HG03196 (cell line): ENCODE results near the gene METAP1.
"Not testable (repeated sequence)": the region's sequence is repeated elsewhere in the genome, so short reads cannot be mapped to it uniquely, and the experiment has no call there.

Experiments
- ATAC-seq: cut with Tn5 transposase; IDR thresholded peaks from one replicate; pipeline ENCODE4 v1.9.1; 2021; ENCODE audit not compliant: unreplicated experiment

The METAP1 gene

DNA sequence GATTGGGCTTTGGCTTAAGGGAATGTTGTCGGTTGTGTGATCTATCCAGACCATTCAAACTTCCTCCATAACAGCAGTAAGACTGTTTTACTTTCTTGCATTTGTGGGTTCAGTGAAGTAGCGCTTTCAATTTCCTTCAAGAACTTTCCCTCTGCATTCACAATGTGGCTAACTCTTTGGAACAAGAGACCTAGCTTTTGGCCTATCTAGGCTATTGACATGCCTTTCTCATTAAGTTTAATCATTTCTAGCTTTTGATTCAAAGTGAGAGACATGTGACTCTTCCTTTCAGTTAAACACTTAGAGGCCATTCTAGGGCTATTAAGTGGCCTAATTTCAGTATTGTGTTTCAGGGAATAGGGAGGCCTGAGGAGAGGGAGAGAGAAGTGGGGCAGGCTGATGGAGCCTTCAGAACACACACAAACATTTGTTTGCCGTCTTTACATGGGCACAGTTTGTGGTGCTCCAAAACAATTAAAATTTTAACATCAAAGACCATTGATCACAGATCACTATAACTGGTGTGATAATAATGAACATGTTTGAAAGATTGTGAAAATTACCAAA lies 59.0 kb downstream of the METAP1 start:
- ATAC-seq: peak; percentile 45

DNA sequence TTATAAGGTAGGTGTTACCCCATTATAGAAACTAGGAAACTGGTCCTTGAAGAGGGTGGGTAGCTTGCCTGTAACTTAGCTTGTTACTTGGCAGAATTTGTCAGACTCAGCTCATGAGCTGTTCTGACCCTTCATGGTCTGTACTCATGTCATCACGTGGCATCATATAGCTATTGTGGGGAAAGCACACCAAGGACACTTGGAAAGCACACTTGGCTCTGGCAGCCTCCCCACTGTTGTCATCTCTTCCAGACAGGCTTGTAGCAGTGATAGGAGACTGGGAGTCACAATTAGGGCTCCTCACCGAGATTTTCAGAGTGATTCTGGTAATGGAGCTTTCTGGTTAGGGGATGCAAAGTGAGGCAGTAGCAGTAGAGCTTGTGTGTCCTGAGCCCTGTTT lies 62.7 kb downstream of the METAP1 start:
- ATAC-seq: no peak

DNA sequence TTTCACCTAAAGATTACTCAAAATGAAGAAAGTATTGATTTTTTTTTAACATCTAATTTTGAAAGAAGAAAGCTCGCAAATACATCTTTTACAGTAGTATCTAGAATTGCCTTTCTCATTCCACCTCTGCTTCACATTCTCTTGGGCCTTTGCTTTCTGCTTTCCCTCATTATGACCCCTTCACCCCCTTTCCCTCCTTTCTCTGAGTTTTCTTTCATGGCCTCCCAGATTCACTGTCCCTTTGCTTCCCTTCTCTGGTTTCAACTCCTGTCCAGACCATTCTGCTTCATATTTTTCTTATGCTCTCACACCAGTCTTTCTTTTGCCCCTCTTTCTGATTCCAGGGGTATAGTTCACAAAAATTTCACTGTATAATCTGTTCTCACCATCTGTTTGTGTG lies 64.0 kb downstream of the METAP1 start:
- no peak for ATAC-seq

DNA sequence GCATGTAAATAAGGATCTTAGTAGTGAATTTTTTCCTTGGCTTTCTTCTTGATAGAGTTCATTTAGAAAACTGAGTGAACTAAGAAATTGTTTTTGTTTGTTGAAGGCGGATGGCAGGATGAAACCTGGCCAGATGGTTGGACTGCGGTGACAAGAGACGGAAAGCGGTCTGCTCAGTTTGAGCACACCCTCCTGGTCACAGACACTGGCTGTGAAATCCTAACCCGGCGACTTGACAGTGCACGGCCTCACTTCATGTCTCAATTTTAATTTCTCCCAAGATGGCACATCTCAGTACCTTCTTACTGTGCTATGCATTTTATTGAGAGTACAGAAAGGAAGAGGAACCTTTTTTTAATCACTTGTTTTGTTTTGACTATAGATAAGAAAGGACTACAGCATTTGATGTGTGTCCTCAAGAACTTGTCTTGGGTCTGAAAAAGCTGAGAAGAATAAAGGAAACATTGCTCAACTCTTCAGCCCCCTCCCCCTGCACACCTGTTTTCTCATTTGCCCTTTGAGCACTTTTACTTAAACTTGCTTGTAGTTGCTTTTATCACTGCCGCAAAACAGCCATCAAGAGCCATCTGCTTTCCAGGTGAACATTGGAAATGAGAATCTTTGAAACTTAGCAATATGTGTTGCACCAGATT lies 65.7 kb downstream of the METAP1 start:
- ATAC-seq: no peak

DNA sequence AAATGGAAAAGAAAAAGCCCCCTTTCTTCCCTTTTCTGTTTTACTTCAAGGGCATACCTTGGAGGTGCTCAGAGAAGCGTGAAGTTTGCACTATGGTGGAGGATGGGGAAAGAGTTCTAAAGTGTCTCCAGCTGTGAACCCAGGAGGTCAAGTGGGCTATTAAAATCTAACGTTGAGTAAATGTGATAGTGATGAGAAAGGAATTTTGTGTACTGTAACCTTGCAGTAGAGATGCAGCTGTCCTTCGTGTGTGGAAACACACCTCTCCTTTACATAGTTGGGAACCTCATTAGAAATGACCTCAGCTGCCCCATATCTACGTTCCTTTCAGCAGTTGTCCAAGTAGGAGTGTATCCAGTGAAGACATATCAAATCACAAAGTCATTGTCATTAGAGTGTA lies 66.6 kb downstream of the METAP1 start:
- no peak for ATAC-seq

DNA sequence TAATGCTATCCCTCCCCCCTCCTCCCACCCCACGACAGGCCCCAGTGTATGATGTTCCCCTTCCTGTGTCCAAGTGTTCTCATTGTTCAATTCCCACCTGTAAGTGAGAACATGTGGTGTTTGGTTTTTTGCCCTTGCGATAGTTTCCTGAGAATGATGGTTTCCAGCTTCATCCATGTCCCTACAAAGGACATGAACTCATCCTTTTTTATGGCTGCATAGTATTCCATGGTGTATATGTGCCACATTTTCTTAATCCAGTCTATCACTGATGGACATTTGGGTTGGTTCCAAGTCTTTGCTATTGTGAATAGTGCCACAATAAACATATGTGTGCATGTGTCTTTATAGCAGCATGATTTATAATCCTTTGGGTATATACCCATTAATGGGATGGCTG lies 70.0 kb downstream of the METAP1 start:
- not testable (repeated sequence) for ATAC-seq

DNA sequence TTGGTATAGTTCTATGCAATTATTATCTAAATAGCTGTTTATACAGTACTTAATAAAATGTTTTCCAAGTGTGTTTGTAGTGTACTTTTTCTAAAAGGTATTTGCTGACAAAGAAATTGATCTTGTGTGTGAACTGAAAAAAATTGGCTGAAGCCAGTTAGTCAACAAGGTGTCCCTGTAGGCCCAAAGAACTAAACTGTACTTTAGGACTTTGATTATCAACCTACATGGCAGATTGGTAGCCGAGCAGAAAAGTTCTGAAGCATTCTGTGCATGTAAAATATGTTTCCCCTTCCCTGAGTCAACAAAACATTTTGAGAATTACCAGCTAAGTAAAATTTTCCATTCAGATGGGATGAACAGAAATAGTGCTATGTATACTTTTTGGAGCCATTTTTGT lies 72.1 kb downstream of the METAP1 start:
- ATAC-seq: no peak

DNA sequence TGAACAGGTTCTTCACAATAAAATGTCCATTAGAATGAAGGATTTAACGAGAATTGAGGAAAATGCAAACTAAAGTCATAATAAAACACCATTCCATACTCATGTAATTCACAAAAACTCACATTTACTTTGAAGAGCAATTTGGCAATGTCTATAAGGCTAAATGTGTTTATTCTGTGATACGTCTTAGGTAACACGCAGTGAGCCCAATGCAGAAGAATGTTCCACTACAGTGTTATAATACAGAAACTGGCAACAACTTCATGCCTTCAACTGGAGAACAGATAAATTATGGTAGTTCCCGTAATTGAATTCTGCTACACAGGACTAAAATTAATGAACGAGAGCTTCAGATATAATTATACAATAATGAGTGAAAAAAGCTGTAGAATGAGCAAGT lies 75.6 kb downstream of the METAP1 start:
- ATAC-seq: no peak

DNA sequence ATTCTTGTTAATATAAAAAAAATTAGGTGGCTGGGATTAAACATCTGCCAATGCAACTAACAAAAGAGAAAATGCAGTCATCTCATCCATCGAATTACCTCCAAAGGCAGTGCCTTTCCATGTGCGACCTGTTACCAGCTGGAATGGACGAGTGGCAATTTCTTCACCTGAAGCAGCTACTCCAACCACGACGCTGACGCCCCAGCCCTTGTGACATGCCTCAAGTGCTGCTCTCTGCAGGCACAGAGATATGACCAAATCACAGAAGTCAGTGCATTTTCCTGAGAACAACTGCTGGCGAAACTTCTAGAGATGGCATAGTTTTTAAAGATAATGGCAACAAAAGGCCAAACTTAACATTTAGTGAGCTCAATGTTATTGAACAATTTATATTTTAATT lies 79.3 kb downstream of the METAP1 start:
- no peak for ATAC-seq

DNA sequence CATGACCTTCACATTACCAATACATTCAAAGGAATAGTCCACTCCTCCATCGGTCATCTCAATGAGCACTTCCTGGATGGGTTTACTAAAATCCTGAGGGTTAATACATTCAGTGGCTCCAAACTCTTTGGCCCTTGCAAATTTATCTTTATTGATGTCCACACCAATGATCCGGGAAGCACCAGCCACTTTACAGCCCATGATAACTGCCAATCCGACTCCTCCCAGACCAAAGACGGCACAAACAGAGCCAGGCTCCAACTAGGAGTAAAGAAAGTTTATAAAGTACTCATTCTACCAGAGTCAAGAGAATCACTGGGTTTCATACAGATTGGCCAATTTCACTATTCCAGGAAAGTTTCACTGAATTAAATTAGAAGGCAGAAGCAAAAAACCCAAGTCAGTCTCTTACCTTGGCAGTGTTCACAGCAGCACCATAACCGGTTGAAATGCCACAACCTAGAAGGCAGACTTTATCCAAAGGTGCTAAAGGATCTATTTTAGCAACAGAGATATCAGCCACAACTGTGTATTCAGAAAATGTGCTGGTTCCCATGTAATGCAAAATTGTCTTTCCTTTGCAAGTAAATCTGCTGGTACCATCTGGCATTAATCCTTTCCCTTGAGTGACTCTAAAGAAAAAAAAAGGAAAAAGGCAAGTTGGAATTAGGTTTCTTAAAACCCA lies 80.9 kb downstream of the METAP1 start:
- no peak for ATAC-seq

DNA sequence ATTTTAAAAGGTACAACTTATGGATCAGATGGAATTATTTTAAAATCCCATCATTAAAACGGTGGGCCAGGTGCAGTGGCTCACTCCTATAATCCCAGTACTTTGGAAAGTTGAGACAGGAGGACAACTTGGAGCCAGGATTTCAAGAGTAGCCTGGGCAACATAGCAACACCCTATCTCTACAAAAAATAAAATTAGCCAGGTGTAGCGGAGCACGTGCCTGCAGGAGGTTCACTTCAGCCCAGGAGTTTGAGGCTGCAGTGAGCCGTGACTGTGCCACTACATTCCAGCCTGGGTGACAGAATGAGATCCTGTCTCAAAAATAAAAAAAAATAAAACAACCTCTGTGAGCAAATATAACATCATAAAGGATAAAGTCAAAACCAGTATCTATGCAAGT lies 81.7 kb downstream of the METAP1 start:
- ATAC-seq: no peak

DNA sequence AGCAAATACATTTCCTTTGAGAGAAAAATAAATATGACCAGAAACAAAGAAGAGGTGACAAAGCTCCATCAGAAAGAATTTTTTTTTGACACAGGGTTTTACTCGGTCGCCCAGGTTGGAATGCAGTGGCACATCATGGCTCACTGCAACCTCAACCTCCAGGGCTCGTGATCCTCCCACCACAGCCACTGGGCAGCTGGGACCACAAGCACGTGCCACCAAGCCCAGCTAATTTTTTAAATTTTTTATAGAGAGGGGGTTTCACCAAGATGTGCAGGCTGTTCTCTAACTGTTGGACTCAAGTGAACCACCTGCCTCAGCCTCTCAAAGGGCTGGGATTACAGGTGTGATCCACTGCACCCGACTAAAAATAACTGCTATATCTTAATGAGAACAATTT lies 82.8 kb downstream of the METAP1 start:
- no peak for ATAC-seq

DNA sequence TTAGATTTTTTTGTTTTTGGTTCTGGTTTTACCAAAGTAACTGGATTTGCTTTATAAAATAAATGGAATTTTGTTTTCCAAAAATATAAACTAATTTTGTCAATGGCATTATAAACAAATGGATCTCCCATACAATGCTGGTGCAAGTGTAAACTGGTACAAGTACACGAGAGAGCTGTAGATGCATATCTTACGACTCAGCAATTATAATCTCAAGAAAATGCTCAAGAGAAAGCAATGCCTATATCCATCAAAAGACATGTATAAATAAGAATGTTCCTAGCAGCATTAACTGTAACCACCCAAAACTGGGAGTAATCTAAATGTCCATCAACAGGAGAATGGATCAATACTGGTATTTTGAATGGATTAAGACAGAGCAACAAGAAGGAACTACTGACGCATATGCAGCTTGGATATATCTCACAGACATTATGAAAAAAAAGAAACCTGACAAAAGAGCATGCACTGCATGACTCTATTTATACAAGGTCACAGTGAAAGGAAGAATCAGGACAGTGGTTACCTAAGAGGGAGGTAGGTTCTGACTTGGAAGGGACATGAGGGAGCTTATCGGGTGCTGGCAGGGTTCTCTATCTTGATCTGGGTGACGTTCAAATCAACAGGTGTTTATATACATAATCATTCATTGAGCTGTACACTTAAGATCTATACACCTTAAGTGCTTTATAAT lies 83.6 kb downstream of the METAP1 start:
- no peak for ATAC-seq

DNA sequence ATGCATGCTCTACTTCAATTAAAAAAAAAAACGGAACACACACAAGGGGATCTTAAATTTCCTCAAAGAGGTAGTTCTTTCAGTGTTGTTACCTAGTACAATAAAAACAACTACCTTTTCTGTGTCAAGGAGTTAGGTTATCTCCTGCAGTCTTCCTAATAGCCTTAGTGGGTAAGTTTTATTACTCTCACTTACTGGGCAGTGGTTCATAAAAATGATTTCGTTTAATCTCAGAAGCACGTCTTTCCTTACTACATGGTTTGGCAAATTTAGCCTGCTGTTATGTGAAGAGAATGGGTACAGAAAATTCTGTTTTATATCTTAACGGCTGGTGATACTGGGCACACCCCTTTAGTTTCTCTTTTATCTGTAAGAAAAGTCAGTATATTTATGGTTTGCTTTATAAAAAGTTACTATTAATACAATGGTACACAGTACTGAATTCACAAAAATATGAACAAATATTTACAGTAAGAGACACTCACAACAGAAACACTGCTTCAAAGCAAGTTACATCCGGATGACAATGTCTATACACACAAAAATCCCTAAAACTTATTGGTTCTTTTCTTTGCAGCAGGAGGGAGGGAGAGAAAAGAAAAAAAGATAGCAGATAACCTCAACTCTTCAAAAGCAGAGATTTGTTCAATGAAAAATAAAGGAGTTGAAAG lies 84.2 kb downstream of the METAP1 start:
- no peak for ATAC-seq

DNA sequence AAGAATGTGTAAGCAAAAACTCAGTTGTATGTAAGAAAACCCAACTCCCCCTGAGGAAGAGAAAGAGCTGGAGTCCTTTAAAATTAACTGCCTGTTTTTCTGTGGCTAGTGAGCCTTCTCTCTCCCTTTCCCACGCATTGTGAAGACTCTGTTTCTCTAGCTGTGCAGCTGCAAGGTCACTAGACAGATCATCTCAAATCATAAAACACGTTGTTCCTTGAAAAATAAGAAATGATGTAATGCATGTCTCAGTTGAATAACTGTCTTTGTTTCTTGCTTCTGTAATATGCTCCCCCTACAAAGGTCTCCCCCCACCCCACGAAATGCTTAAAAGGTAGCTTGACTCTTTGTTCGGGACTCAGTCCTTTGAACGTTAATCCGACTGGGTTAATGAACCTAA lies 85.3 kb downstream of the METAP1 start:
- not testable (repeated sequence) for ATAC-seq

DNA sequence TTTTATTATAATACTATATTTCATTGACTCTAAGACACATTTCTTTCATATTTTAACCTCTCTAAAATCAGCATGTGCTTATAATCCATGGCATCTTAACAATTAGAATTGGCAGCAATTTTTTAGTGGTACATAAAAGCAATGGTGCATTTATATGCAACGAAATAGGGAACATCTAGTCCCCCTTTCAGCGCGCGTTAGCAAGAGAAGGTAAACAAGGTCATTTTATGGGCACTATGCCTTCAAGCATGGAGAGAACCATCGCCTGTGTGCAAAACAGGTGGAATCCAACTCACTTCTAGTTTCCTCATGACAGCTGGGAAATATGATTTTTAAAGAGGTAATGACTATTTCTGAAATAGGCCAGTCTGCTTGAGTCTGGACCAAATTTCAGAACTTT lies 86.7 kb downstream of the METAP1 start:
- no peak for ATAC-seq

DNA sequence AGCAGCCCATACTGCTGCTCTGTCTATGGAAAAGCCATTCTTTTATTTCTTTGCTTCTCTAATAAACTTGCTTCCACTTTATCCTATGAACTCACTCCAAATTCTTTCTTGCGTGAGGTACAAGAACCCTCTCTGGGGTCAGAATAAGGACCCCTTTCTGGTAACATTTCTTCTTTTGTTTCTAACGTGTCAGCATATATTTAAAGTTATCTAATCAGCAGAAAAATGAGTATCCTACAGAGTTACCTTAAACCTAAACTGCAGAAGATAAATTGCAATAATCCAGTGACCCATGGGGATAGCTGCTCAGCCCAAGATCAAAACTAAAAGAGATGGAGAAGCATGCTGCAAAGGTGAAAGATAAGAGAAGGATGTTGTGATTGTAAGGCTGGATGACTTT lies 89.1 kb downstream of the METAP1 start:
- ATAC-seq: no peak

DNA sequence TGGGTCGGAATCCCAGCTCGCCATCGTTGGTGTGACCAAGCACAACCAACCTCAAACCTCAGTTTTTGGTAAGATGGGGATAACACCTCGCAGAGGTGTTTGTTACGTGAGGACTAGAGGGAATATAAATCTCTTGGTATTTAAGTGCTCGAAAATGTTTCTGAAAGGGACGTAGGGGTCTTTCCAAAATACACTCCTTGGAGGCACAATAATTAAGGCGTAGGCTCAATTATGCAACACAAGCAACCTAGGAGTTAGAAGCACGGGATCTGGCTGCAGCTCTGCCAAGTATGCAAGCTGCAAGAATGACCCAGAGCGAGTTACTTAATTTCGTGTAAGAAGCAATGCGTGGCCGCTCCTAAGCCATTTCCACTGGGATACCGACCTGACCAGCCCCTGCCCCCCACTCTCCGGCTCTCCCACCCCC lies 92.5 kb downstream of the METAP1 start:
- peak; percentile 25 for ATAC-seq

DNA sequence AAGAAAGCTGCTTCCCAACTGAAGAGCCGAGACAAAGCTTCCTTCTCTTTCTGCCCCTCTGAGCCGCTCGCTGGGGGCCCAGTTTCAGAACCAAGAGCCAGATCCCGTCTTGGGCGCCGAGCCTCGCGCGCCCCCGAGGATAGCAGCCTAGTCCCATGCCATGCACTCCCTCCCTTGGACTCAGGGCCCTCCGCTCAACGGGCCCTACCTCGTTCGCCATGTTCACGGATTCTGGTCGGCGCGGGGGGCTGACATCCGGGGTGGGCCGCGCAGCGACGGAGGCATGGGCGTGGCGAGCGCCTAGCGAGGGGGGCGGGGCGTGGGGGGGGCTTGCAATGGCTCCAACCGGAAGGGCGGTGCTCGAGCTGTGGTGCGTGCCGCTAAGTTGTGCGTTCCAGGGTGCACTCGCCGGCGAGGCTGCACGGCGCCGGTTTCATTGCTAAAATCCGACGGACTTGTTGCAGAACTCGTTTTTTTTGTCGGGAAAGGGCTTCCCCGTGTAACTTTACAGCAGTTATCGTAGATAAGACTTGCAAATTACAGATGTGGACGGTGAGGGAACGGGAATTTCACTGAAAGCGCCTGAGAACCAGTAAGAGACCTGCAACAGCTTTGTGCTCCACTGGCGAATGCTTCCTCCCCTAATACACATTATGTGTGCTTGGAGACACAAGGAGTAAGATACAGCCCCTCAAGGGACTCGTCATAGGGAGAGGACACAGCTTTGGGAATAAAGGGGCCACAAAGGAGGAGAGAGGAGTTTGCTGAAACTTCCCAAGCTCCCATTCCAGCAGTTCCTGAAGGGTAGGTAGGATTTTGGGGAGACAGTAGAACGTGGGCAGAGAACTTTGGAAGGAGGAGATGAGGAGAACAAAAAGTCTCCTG lies 93.2 kb downstream of the METAP1 start, which contains the start of gene ADH5:
Gene ADH5 (minus strand): TSS at position 308 of the 885 bp plus-strand sequence. CDS start 88 bp downstream, at position 220.
- peak; percentile 92 for ATAC-seq

DNA sequence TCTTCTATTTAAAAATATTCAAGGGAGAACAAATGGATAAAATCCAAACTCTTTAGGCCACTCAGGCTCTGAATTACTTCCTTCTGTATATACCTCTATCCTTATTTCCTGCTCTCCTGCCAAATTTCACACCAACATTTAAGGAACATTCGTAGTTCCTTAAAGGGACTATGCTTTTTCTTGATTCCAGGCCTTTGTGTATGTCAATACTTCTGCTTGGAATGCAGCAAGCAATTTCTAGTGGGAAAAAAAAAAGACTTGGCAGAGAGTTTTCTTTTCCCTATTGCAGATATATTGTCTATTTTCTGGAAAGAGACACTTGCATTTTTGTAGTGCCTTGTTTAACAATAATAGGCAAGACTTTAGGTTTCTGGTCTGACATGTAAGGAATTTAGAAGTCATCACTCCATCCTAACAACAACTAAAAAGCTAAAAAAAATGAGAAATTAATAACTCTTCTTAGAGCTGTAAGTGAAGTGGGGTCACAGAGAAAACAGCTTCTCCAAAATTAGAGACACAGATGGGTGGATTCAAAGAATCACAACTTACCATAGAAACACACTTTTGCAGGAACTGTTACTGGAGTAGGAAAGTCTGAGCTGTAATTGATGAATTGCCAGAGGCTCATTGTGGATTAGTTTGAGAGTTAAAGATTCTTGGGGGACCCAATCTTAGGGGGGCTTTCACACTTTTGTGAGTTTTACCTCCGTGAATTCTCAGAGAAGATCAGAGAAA lies 95.1 kb downstream of the METAP1 start:
- ATAC-seq: no peak
